Colonic mucosa (tissue), 4 donors: ENCODE data around the gene PRLR. TPM values are rescaled to one million over a fixed set of nuclear protein-coding genes. Genes with fewer than 3 reads are reported as not detected.
A peak's percentile ranks its signal among the peaks of the same experiment; 100 is the strongest.

ENCODE experiments used
- DNase-seq: peaks from one replicate; pipeline ENCODE4 v3.0.0-alpha.2; 2020
- H3K27ac ChIP-seq: fragments of 200-600 bp; one replicate; pipeline ENCODE4 v1.8.0; 2021
- H3K27me3 ChIP-seq: fragments of 200-600 bp; one replicate; pipeline ENCODE4 v1.8.0; 2021
- H3K36me3 ChIP-seq: fragments of 200-600 bp; one replicate; pipeline ENCODE4 v1.8.0; 2021
- H3K4me1 ChIP-seq: fragments of 200-600 bp; one replicate; pipeline ENCODE4 v1.8.0; 2021; ENCODE audit warnings: mild to moderate bottlenecking
- H3K4me3 ChIP-seq: fragments of 200-600 bp; one replicate; pipeline ENCODE4 v1.8.0; 2021
- H3K9ac ChIP-seq, 2 donors: one replicate each; pipeline ENCODE4 v1.7.0; 2013; ENCODE audit warnings: control low read depth in 2 of 2, low read depth in 2 of 2, low read length in 2 of 2
- H3K9me3 ChIP-seq: fragments of 200-600 bp; one replicate; pipeline ENCODE4 v1.8.0; 2021
- intact Hi-C: fragments of 100-400 bp; cut with DNase I; formaldehyde crosslinking; loops from one replicate; pipeline ENCODE4 v1.14.1; 2022
- total RNA-seq, 2 donors: library from RNA; stranded (reverse); fragmentation: NEBNext Ultra II Directional in 1 of 2; extraction: Animal tissue kit (Norgen Biotek cat#: 25700) in 1 of 2; gene quantifications; one replicate each; pipeline ENCODE4 v1.2.1, GENCODE V29; 2021
- TF ChIP-seq, protein P1 (sequence below): fragments of 200-600 bp; IDR thresholded peaks from one replicate; pipeline ENCODE4 v1.8.0; 2022; ENCODE audit warnings: antibody characterized with exemption, mild to moderate bottlenecking
- donor health status: healthy.
- donor health status: DM: no; HTN: no; CAD: no.
- donor health status: DM: no; HTN: no; CAD: no.

The PRLR gene
- total RNA-seq, 2 donors from 2014 or later = 23.7 to 38.6 TPM

DNA sequence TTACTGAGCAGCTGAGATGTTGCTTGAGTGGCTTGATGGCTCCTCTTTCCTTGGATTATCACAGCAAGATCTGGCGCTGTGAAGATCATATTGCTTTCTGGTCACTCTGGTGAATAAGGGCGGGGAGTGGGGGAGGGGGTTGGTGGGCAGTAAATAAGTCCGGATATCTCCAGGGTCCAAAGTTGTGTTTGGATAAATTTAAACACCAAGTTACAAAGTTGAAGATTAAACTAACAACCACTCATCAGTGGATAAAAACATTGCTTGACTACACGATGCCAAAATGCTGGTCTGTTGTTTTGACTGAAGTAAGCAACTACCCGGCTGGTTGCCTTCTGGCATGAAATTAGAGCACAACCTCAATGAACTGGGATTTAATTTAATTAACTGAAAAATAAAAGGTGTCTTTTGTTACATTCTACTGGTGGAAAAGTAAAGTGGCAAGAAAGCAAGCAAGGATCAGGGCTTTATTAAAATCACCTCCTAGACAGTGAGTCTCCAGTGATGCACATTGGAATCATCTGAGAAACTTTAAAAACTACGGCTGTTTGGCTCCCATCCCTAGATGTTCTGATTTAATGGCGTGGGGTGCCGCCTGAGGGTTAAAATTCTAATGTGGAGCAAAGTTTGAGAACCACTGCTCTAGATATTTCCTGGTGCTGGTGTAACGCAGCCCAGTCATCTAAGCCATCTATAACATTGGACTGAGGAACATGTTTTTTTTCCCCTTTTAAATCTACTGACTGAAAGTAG, 95.8 kb downstream of the PRLR start:
- Histone ChIP-seq H3K4me3 (no peak overlapping the region), H3K27me3 (no peaks in the 10 kb centered on the region), H3K27ac (no peak overlapping the region), H3K4me1 (no peaks in the 10 kb centered on the region), H3K36me3 (no peaks in the 10 kb centered on the region), H3K9me3 (no peaks in the 10 kb centered on the region), H3K9ac (no peak overlapping the region)
- TF ChIP-seq, protein P1, sequence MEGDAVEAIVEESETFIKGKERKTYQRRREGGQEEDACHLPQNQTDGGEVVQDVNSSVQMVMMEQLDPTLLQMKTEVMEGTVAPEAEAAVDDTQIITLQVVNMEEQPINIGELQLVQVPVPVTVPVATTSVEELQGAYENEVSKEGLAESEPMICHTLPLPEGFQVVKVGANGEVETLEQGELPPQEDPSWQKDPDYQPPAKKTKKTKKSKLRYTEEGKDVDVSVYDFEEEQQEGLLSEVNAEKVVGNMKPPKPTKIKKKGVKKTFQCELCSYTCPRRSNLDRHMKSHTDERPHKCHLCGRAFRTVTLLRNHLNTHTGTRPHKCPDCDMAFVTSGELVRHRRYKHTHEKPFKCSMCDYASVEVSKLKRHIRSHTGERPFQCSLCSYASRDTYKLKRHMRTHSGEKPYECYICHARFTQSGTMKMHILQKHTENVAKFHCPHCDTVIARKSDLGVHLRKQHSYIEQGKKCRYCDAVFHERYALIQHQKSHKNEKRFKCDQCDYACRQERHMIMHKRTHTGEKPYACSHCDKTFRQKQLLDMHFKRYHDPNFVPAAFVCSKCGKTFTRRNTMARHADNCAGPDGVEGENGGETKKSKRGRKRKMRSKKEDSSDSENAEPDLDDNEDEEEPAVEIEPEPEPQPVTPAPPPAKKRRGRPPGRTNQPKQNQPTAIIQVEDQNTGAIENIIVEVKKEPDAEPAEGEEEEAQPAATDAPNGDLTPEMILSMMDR = no peak
- no peak for DNase-seq
- intact Hi-C loops = no loop called here

DNA sequence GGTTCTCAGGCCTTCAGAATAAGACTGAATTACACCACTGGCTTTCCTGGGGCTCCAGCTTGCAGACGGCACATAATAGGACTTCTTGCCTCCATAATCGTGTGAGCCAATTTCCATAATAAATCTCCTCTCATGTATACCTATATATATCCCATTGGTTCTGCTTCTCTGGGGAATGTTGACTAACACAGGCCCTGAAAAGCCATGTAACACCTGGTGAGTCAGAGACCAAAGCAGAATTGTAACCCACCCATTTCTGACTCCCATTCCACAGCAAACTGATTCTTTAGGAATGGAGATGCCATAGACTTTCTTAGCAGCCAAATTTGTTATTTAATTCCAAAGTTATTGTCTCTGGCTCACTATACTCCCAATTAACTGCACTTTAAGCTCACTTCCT, 97.1 kb downstream of the PRLR start:
- Histone ChIP-seq H3K4me3 (no peak overlapping the region), H3K9me3 (no peaks in the 10 kb centered on the region), H3K27me3 (no peaks in the 10 kb centered on the region), H3K9ac (no peak overlapping the region), H3K36me3 (no peaks in the 10 kb centered on the region), H3K4me1 (no peaks in the 10 kb centered on the region), H3K27ac (no peak overlapping the region)
- DNase-seq = no peak
- TF ChIP-seq, protein P1 = no peak
- intact Hi-C loops = no loop called here

DNA sequence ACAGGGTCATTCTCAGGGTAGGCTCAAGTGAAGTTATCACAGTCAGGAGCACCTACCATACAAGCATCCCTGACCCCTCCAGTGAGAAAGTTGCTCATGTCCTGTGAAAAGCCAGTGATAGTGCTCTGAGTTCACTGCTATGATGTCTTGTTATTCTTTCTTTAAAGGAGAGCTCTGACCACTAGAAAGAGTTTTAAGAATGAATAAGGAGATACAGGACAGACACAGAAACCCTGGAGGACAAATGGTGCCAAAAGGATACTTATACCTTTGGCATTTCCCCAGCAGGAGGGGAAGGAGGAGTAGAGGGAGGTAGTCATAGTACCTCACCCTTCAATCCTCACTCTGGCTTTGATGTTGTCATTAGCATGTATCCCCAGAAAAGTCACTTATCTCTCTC, 98.6 kb downstream of the PRLR start:
- Histone ChIP-seq H3K9ac (no peak overlapping the region), H3K4me3 (no peak overlapping the region), H3K4me1 (no peaks in the 10 kb centered on the region), H3K27ac (no peak overlapping the region), H3K36me3 (no peaks in the 10 kb centered on the region), H3K9me3 (no peaks in the 10 kb centered on the region), H3K27me3 (no peaks in the 10 kb centered on the region)
- TF ChIP-seq, protein P1 = no peak
- DNase-seq = no peak
- intact Hi-C loops = no loop called here

DNA sequence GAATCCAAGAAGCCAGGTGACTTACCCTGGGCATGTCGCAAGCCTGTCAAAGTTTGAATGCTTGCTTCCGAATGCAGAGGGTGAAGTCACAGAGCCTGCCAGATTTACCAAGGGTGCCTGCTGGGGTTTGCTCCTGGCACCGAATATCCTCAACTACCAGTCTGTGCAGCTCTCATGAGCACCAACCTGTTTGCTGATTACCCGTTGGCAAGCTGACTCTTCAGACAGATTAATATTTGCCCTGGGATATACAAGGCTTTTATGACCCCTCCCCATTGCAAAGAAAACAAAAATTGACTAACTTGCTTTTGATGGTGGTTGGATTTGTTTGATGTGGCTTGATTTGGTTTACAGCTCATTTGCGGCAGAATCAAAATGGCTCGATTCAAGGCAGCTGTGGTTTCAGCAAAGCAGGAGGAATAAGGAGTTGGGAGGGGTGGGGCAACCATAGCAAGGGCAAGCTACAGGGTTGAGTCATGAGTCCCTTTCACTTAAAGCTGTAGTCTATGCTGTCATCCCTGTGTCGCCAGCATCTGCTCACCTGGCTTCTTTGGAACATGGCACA, 100.3 kb downstream of the PRLR start:
- no peak overlapping the region for H3K4me3 ChIP-seq
- no peak overlapping the region for H3K9ac ChIP-seq
- H3K9me3 ChIP-seq = no peaks in the 10 kb centered on the region
- no peaks in the 10 kb centered on the region for H3K4me1 ChIP-seq
- H3K36me3 ChIP-seq = no peaks in the 10 kb centered on the region
- H3K27ac ChIP-seq = no peak overlapping the region
- TF ChIP-seq, protein P1 = no peak
- H3K27me3 ChIP-seq = no peaks in the 10 kb centered on the region
- intact Hi-C loops = no loop called here
- peak; percentile 70 for DNase-seq

- Histone ChIP-seq H3K27me3 (no peaks in the 10 kb centered on the region), H3K36me3 (no peaks in the 10 kb centered on the region), H3K4me1 (no peaks in the 10 kb centered on the region), H3K27ac (no peak overlapping the region), H3K9me3 (no peaks in the 10 kb centered on the region), H3K9ac (no peak overlapping the region), H3K4me3 (no peak overlapping the region)
- DNase-seq = no peak
- TF ChIP-seq, protein P1 = no peak
- intact Hi-C loops = no loop called here
Observed at GRCh38 chr5:35129276-35129675, 101.0 kb downstream of the PRLR start.
